HFF-Myc (cell line): ENCODE results near the gene EEF1A2.

Source experiments
- DNase-seq: peaks from one replicate; pipeline ENCODE4 v3.0.0-alpha.2; 2011; ENCODE audit warnings: low read depth; ENCODE audit errors: extremely low read depth
- H3K4me3 ChIP-seq: replicated peaks from 2 replicates; pipeline ENCODE4 v1.5.1; 2011; ENCODE audit warnings: low read depth, mild to moderate bottlenecking, control low read depth, low read length
- TF ChIP-seq, protein P1 (sequence below): IDR thresholded peaks from 2 replicates; pipeline ENCODE4 v1.5.1; 2012; ENCODE audit warnings: mild to moderate bottlenecking, low read depth, low read length, control low read depth; ENCODE audit errors: missing control alignments

EEF1A2 gene

GRCh38 chr20:63544958-63545516 lies 46.2 kb upstream of the EEF1A2 start:
- no peak for DNase-seq
- TF ChIP-seq, protein P1, sequence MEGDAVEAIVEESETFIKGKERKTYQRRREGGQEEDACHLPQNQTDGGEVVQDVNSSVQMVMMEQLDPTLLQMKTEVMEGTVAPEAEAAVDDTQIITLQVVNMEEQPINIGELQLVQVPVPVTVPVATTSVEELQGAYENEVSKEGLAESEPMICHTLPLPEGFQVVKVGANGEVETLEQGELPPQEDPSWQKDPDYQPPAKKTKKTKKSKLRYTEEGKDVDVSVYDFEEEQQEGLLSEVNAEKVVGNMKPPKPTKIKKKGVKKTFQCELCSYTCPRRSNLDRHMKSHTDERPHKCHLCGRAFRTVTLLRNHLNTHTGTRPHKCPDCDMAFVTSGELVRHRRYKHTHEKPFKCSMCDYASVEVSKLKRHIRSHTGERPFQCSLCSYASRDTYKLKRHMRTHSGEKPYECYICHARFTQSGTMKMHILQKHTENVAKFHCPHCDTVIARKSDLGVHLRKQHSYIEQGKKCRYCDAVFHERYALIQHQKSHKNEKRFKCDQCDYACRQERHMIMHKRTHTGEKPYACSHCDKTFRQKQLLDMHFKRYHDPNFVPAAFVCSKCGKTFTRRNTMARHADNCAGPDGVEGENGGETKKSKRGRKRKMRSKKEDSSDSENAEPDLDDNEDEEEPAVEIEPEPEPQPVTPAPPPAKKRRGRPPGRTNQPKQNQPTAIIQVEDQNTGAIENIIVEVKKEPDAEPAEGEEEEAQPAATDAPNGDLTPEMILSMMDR, result no peak
- no peak overlapping the region for H3K4me3 ChIP-seq

DNA sequence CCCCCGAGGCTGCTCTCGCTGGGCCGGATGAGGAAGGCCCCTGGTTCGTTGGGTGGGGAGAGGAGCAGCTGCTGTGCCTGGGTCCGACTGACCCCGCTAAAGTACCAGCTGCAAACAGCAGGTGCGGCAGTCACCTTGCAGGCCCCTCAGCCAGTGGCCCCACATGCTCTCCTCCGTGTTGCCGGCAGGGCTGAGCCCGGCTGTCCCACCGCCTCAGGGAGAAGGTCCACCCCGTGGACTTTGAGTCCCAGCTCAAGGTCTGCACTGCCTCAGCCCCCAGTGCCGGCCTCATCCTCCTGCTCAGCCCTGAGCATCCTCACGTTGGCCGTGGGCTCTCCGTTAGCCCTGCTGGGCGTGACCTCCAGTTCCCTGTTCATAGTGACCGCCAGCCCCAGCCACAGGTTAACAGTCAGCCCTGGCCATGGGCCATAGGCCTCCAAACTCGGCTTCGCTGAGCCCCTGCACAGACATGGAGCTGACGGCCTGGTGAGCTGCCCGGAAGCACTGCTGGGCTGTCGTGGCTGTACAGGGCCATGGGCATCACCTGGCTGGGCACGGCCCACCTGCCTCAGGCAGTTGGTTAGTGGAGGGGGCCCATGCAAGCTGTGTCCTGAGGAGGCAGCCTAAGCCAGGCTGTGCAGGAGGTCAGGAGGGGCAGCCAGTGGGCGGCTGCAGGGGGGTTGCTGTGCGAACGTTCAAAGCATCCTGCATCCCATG lies 45.5 kb upstream of the EEF1A2 start:
- H3K4me3 ChIP-seq, result no peak overlapping the region
- no peak for DNase-seq
- TF ChIP-seq, protein P1, result no peak

DNA sequence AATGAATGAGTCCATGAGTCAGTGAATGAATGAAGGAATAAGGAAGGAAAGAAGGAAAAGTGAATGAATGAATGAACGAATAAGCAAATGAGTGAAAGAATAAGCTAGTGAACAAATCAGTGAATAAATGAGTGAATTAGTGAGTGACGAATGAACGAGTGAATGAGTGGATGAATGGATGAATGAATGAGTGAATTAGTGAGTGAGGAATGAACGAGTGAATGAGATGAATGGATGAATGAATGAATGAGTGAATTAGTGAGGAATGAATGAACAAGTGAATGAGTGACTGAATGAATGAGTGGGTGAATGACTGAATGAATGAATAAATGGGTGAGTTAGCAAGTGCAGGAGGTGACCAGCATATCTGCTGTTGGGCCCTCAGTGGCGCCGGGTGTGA lies 44.9 kb upstream of the EEF1A2 start:
- TF ChIP-seq, protein P1, result no peak
- no peak for DNase-seq
- no peak overlapping the region for H3K4me3 ChIP-seq

GRCh38 chr20:63543131-63543530 lies 44.2 kb upstream of the EEF1A2 start:
- H3K4me3 ChIP-seq, result no peak overlapping the region
- TF ChIP-seq, protein P1, result no peak
- DNase-seq, result no peak

- no peak for DNase-seq
- no peak overlapping the region for H3K4me3 ChIP-seq
- TF ChIP-seq, protein P1, result no peak
Measured at GRCh38 chr20:63542696-63543095, 43.8 kb upstream of the EEF1A2 start.

GRCh38 chr20:63542031-63542559 lies 43.2 kb upstream of the EEF1A2 start:
- DNase-seq, result no peak
- H3K4me3 ChIP-seq, result no peak overlapping the region
- TF ChIP-seq, protein P1, result no peak
